PC-3 (cell line): ENCODE measurements around the gene CLCN4. TPM values are rescaled to one million over a fixed set of nuclear protein-coding genes. Genes with fewer than 3 reads are reported as not detected.

Source experiments
- ATAC-seq: fragments of 200-7000 bp; cut with Tn5 transposase; 2 replicates; pipeline ENCODE4 v1.9.1; 2020; ENCODE audit warnings: mild to moderate bottlenecking, moderate library complexity
- BruUV-seq: library from RNA; stranded (reverse); fragments of 400-500 nt; replicated peaks from 2 replicates; lab custom pipeline; 2021; lab: Mats Ljungman, UMichigan
- CTCF ChIA-PET: fragments of 300-600 bp; sonication (Branson Sonifier 250); formaldehyde crosslinking; loops from one replicate; lab custom pipeline; 2022; ENCODE audit warnings: antibody characterized with exemption; lab: Charles Lee
- POLR2A ChIA-PET: fragments of 300-600 bp; sonication (Branson Sonifier 250); formaldehyde crosslinking; loops from one replicate; lab custom pipeline; 2022; ENCODE audit warnings: antibody characterized with exemption; ENCODE audit not compliant: unreplicated experiment; lab: Charles Lee
- DNase-seq: peaks from one replicate; pipeline ENCODE4 v3.0.0-alpha.2; 2015
- H2AFZ ChIP-seq: fragments of 300-600 bp; sonication (generic); 2 replicates; pipeline ENCODE4 v1.6.0; 2016; ENCODE audit warnings: antibody characterized with exemption, low read length
- H3F3A ChIP-seq: fragments of 300-600 bp; sonication (generic); one replicate; pipeline ENCODE4 v1.6.0; 2017; ENCODE audit warnings: antibody characterized with exemption, low read length, control low read depth, mild to moderate bottlenecking; ENCODE audit not compliant: unreplicated experiment
- H3K27ac ChIP-seq: fragments of 300-600 bp; sonication (generic); 2 replicates; pipeline ENCODE4 v1.5.1; 2016; ENCODE audit warnings: mild to moderate bottlenecking, low read length
- H3K27me3 ChIP-seq: fragments of 300-600 bp; sonication (generic); 2 replicates; pipeline ENCODE4 v1.6.1; 2016; ENCODE audit warnings: low read length, mixed read lengths
- H3K36me3 ChIP-seq: fragments of 300-600 bp; sonication (generic); 2 replicates; pipeline ENCODE4 v1.6.1; 2016; ENCODE audit warnings: low read depth, mixed run types, low read length, mixed read lengths
- H3K4me1 ChIP-seq: fragments of 300-600 bp; sonication (generic); 2 replicates; pipeline ENCODE4 v1.5.1; 2016; ENCODE audit warnings: low read length; ENCODE audit not compliant: insufficient read depth
- H3K4me2 ChIP-seq: fragments of 300-600 bp; sonication (generic); 2 replicates; pipeline ENCODE4 v1.6.0; 2016; ENCODE audit warnings: low read length
- H3K4me3 ChIP-seq: fragments of 300-600 bp; sonication (generic); 2 replicates; pipeline ENCODE4 v1.5.1; 2016; ENCODE audit warnings: mild to moderate bottlenecking, low read length, mixed read lengths
- H3K79me2 ChIP-seq: fragments of 300-600 bp; sonication (generic); 2 replicates; pipeline ENCODE4 v1.6.1; 2017; ENCODE audit warnings: low read length, mixed read lengths
- H3K9ac ChIP-seq: fragments of 300-600 bp; sonication (generic); 2 replicates; pipeline ENCODE4 v1.6.0; 2016; ENCODE audit warnings: mild to moderate bottlenecking, low read length
- H3K9me2 ChIP-seq: fragments of 300-600 bp; sonication (generic); replicated peaks from 2 replicates; pipeline ENCODE4 v1.6.1; 2016; ENCODE audit warnings: mixed run types, low read length, mixed read lengths
- H3K9me3 ChIP-seq: fragments of 300-600 bp; sonication (generic); 2 replicates; pipeline ENCODE4 v1.6.1; 2016; ENCODE audit warnings: low read length, mixed read lengths
- H4K20me1 ChIP-seq: fragments of 300-600 bp; sonication (generic); 2 replicates; pipeline ENCODE4 v1.6.1; 2016; ENCODE audit warnings: low read length, mixed read lengths
- CTCF ChIP-seq: fragments of 300-600 bp; sonication (generic); conservative IDR thresholded peaks from 2 replicates; pipeline ENCODE4 v1.5.1; 2017; ENCODE audit warnings: antibody characterized with exemption, low read depth, mild to moderate bottlenecking, low read length
- EZH2 ChIP-seq: fragments of 300-600 bp; sonication (generic); IDR thresholded peaks from one replicate; pipeline ENCODE4 v1.6.1; 2017; ENCODE audit warnings: antibody characterized with exemption, mild to moderate bottlenecking, low read length; ENCODE audit not compliant: unreplicated experiment
- EZH2phosphoT487 ChIP-seq: fragments of 300-600 bp; sonication (generic); IDR thresholded peaks from 2 replicates; pipeline ENCODE4 v1.6.1; 2018; ENCODE audit warnings: mild to moderate bottlenecking, antibody characterized with exemption, low read length, borderline replicate concordance
- intact Hi-C: fragments of 100-400 bp; cut with micrococcal nuclease; formaldehyde crosslinking; loops from 2 replicates; pipeline ENCODE4 v1.9.0; 2023
- total RNA-seq: library from RNA; depleted of rRNA; stranded (reverse); fragments of >200 nt; gene quantifications from 2 replicates; pipeline ENCODE4 v1.2.3, GENCODE V29; 2014

CLCN4 gene
- total RNA-seq, 1 experiment from 2014 or later, result 13.7 TPM

DNA sequence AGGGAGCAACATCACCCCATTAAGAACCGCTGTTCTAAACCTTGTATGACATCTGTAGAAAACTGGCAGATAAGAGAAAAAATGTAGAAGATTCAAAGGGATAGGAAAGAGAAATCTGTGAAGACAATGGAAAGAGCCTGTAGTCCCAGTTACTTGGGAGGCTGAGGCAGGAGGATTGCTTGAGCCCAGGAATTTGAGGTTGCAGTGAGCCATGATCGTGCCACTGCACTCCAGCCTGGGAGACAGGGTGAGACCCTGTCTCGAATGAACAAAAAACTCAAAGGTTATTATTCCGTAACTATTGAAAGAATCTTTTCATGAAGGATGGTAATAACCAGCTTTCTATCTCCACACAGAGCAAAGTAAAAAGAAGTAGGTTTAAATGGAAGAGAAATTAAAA is 1.6 kb upstream of the CLCN4 start:
- no peaks in the 10 kb centered on the region for H3F3A ChIP-seq
- DNase-seq, result no peak
- TF ChIP-seq EZH2 (no peak), EZH2phosphoT487 (no peak), CTCF (no peak)
- H4K20me1 ChIP-seq, result no peaks in the 10 kb centered on the region
- H3K4me3 ChIP-seq, result no peak overlapping the region
- POLR2A ChIA-PET, result no interaction called here
- intact Hi-C loops, result no loop called here
- H3K4me1 ChIP-seq, result peaks cover 7% of the 10 kb centered on the region; the same call in 1 of the 2 replicates
- peaks cover 5% of the 10 kb centered on the region; the same call in 1 of the 2 replicates for H3K79me2 ChIP-seq
- H2AFZ ChIP-seq, result no peak overlapping the region
- no peaks in the 10 kb centered on the region for H3K9me2 ChIP-seq
- no peak for ATAC-seq
- no peak overlapping the region for H3K4me2 ChIP-seq
- BruUV-seq, result no TSS peak
- CTCF ChIA-PET, result no interaction called here
- no peak overlapping the region for H3K27ac ChIP-seq
- no peak overlapping the region for H3K9ac ChIP-seq
- H3K27me3 ChIP-seq, result no peaks in the 10 kb centered on the region
- no peaks in the 10 kb centered on the region for H3K9me3 ChIP-seq
- H3K36me3 ChIP-seq, result no peaks in the 10 kb centered on the region

DNA sequence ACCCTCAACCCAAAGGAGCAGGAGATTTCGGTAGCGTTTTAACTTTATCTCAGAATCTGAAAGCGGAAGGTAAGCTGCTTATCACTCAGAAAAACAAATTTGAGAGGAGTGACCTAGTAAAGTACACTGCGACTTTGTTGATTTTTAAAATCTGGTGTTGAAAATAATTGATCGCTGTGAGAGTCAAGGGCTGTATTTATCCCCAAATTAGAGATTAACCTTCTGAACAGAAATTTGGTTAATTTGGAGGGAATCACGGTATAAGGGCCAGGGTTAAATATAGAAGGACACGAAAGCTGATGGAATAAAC is 212 bp downstream of the CLCN4 start:
- H3K4me2 ChIP-seq, result peak overlapping the region; percentile 95
- H3K9me2 ChIP-seq, result no peaks in the 10 kb centered on the region
- intact Hi-C loops, result no loop called here
- H4K20me1 ChIP-seq, result no peaks in the 10 kb centered on the region
- ATAC-seq (no peak), DNase-seq (peak; percentile 1)
- peaks cover 5% of the 10 kb centered on the region; the same call in 1 of the 2 replicates for H3K79me2 ChIP-seq
- peaks cover 7% of the 10 kb centered on the region; the same call in 1 of the 2 replicates for H3K4me1 ChIP-seq
- H3K27ac ChIP-seq, result peak overlapping the region; percentile 69
- CTCF ChIA-PET, result interaction anchor here (0.6 kb wide), 1 partner anchor 166 kb away, joined by 3 read pairs; no protein-coding TSS in a partner anchor
- peak overlapping the region; percentile 76 for H3K4me3 ChIP-seq
- no peaks in the 10 kb centered on the region for H3F3A ChIP-seq
- peak overlapping the region; percentile 97 for H2AFZ ChIP-seq
- POLR2A ChIA-PET, result no interaction called here
- no peaks in the 10 kb centered on the region for H3K27me3 ChIP-seq
- BruUV-seq, result TSS peak; percentile 86
- no peak for TF ChIP-seq CTCF
- TF ChIP-seq EZH2phosphoT487, result no peak
- no peak for TF ChIP-seq EZH2
- H3K9me3 ChIP-seq, result no peaks in the 10 kb centered on the region
- no peaks in the 10 kb centered on the region for H3K36me3 ChIP-seq
- peak overlapping the region; percentile 65 for H3K9ac ChIP-seq

DNA sequence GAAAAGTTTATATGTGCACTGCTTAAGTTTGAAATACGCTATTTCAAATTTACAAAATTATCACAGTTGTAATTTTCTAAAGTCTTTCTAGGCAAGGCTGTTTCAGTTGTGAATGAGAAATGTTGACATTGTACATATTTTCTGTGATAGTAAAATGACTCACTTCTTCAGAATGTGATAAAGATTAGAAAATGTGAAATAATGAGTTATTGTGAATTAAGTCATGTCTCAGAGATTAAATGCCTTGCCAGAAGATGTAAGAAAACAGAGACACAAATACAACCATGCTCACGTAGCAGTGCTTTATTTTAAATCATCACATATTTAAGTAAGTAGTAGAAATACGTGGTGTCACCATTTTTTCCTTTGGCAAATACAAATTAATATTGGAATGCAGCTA is 768 bp downstream of the CLCN4 start:
- Histone ChIP-seq H3K36me3 (no peaks in the 10 kb centered on the region), H3K9me2 (no peaks in the 10 kb centered on the region), H3F3A (no peaks in the 10 kb centered on the region), H3K9me3 (no peaks in the 10 kb centered on the region), H3K27me3 (no peaks in the 10 kb centered on the region), H3K79me2 (peaks cover 5% of the 10 kb centered on the region; the same call in 1 of the 2 replicates), H4K20me1 (no peaks in the 10 kb centered on the region), H3K4me3 (peak overlapping the region; percentile 76), H3K4me2 (peak overlapping the region; percentile 95), H3K9ac (peak overlapping the region; percentile 65), H3K4me1 (peaks cover 7% of the 10 kb centered on the region; the same call in 1 of the 2 replicates), H3K27ac (peak overlapping the region; percentile 69), H2AFZ (peak overlapping the region; percentile 97)
- no TSS peak for BruUV-seq
- DNase-seq, result peak; percentile 66
- TF ChIP-seq EZH2 (no peak), CTCF (no peak), EZH2phosphoT487 (no peak)
- ChIA-PET POLR2A (no interaction called here), CTCF (no interaction called here)
- peak; percentile 41 for ATAC-seq
- intact Hi-C loops, result no loop called here
